ENCODE results near the gene JMY. TPM values are rescaled to one million over a fixed set of nuclear protein-coding genes. Genes with fewer than 3 reads are reported as not detected.

Gene JMY
- total and polyA plus RNA-seq, 2 experiments from 2014 or later = 2.0 to 11.7 TPM

DNA sequence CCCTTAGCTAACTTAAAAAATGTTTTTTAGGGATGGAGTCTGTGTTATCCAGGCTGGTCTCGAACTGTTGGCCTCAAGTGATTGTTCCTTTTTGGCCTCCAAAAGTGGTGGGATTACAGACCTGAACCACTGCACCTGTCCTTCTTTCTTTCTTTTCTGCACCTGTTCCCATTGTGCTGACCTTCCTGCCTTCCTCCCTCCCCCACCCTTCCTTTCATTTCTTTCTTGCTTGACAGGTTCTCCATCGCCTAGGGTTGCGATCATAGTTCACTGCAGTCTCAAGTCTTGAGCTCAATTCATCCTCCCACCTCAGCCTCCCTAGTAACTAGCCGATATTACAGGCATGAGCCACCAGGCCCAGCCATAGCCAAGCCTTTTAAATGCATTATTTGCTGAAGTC, 20.6 kb downstream of the JMY start:
- H3K27ac ChIP-seq = no peak overlapping the region
- H3K4me2 ChIP-seq = no peak overlapping the region
- DNase-seq (ENCODE audit: low spot score) = no peak
- H3K9me2 ChIP-seq (replicated peaks; ENCODE audit: insufficient read depth) = no peaks in the 10 kb centered on the region
- no peaks in the 10 kb centered on the region for H3K36me3 ChIP-seq (replicated peaks; ENCODE audit: insufficient read depth, low read depth)
- H3K4me1 ChIP-seq (ENCODE audit: insufficient read depth) = peaks cover 3% of the 10 kb centered on the region
- no peaks in the 10 kb centered on the region for H3K9me3 ChIP-seq (ENCODE audit: low read depth)
- H3K4me3 ChIP-seq = no peak overlapping the region
- TF ChIP-seq EZH2 (IDR thresholded peaks at IDR 0.05; ENCODE audit: borderline replicate concordance) (no peak), EZH2phosphoT487 (IDR thresholded peaks at IDR 0.05; ENCODE audit: low read depth, severe bottlenecking, unreplicated experiment) (no peak)
- TF ChIP-seq, protein P1, sequence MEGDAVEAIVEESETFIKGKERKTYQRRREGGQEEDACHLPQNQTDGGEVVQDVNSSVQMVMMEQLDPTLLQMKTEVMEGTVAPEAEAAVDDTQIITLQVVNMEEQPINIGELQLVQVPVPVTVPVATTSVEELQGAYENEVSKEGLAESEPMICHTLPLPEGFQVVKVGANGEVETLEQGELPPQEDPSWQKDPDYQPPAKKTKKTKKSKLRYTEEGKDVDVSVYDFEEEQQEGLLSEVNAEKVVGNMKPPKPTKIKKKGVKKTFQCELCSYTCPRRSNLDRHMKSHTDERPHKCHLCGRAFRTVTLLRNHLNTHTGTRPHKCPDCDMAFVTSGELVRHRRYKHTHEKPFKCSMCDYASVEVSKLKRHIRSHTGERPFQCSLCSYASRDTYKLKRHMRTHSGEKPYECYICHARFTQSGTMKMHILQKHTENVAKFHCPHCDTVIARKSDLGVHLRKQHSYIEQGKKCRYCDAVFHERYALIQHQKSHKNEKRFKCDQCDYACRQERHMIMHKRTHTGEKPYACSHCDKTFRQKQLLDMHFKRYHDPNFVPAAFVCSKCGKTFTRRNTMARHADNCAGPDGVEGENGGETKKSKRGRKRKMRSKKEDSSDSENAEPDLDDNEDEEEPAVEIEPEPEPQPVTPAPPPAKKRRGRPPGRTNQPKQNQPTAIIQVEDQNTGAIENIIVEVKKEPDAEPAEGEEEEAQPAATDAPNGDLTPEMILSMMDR (IDR thresholded peaks at IDR 0.05; ENCODE audit: poor library complexity) = no peak
- H2AFZ ChIP-seq = no peak overlapping the region
- no peaks in the 10 kb centered on the region for H3K27me3 ChIP-seq
- 95% methylated on average over 4 of the region's 4 CpGs for WGBS (ENCODE audit: low lambda C conversion rate, missing lambda C conversion rate)
- peaks cover 63% of the 10 kb centered on the region for H3K79me2 ChIP-seq
- peaks cover 30% of the 10 kb centered on the region for H4K20me1 ChIP-seq (ENCODE audit: insufficient read depth, poor library complexity, severe bottlenecking)

- Histone ChIP-seq H3K9me2 (replicated peaks; ENCODE audit: insufficient read depth) (no peaks in the 10 kb centered on the region), H4K20me1 (ENCODE audit: insufficient read depth, poor library complexity, severe bottlenecking) (peaks cover 26% of the 10 kb centered on the region), H2AFZ (no peak overlapping the region), H3K36me3 (replicated peaks; ENCODE audit: insufficient read depth, low read depth) (no peaks in the 10 kb centered on the region), H3K4me2 (no peak overlapping the region), H3K4me1 (ENCODE audit: insufficient read depth) (peaks cover 3% of the 10 kb centered on the region), H3K27ac (no peak overlapping the region), H3K9me3 (ENCODE audit: low read depth) (no peaks in the 10 kb centered on the region), H3K79me2 (peaks cover 56% of the 10 kb centered on the region), H3K4me3 (no peak overlapping the region), H3K27me3 (no peaks in the 10 kb centered on the region)
- 97% methylated on average over 6 of the region's 6 CpGs for WGBS (ENCODE audit: low lambda C conversion rate, missing lambda C conversion rate)
- no peak for DNase-seq (ENCODE audit: low spot score)
- TF ChIP-seq, protein P1 (IDR thresholded peaks at IDR 0.05; ENCODE audit: poor library complexity) = no peak
- TF ChIP-seq EZH2phosphoT487 (IDR thresholded peaks at IDR 0.05; ENCODE audit: low read depth, severe bottlenecking, unreplicated experiment) (no peak), EZH2 (IDR thresholded peaks at IDR 0.05; ENCODE audit: borderline replicate concordance) (no peak)
Measured at GRCh38 chr5:79257314-79257713, 21.4 kb downstream of the JMY start.

- H3K36me3 ChIP-seq (replicated peaks; ENCODE audit: insufficient read depth, low read depth) = no peaks in the 10 kb centered on the region
- 92% methylated on average over 4 of the region's 4 CpGs for WGBS (ENCODE audit: low lambda C conversion rate, missing lambda C conversion rate)
- H2AFZ ChIP-seq = no peak overlapping the region
- no peak overlapping the region for H3K4me2 ChIP-seq
- peaks cover 3% of the 10 kb centered on the region for H3K4me1 ChIP-seq (ENCODE audit: insufficient read depth)
- no peak for DNase-seq (ENCODE audit: low spot score)
- no peaks in the 10 kb centered on the region for H3K27me3 ChIP-seq
- no peak overlapping the region for H3K4me3 ChIP-seq
- H3K79me2 ChIP-seq = peaks cover 48% of the 10 kb centered on the region
- H4K20me1 ChIP-seq (ENCODE audit: insufficient read depth, poor library complexity, severe bottlenecking) = peaks cover 17% of the 10 kb centered on the region
- no peak for TF ChIP-seq EZH2phosphoT487 (IDR thresholded peaks at IDR 0.05; ENCODE audit: low read depth, severe bottlenecking, unreplicated experiment)
- TF ChIP-seq, protein P1 (IDR thresholded peaks at IDR 0.05; ENCODE audit: poor library complexity) = no peak
- no peak overlapping the region for H3K27ac ChIP-seq
- no peaks in the 10 kb centered on the region for H3K9me2 ChIP-seq (replicated peaks; ENCODE audit: insufficient read depth)
- no peaks in the 10 kb centered on the region for H3K9me3 ChIP-seq (ENCODE audit: low read depth)
Measured at GRCh38 chr5:79258801-79259200, 22.9 kb downstream of the JMY start.

DNA sequence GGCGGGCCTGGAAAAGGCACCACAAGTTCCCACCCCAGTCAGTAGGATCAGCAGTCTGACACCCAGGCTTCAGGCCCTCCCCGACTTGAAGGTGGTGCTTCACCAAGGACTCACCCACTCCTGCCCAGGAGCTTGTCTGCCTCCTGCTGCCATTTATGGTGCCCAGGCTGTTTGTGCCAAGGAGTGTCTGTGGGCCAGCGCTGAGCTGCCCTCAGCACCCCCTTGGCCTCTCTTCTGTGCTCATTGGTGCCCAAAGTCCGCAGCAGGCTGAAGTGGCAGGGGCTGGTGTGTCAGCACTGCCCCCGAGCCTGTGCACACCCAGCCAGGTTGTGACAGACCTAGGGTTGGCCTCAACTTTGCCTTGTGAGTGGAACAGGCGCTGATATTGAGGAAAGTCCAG, 23.5 kb downstream of the JMY start:
- Histone ChIP-seq H3K36me3 (replicated peaks; ENCODE audit: insufficient read depth, low read depth) (no peaks in the 10 kb centered on the region), H3K4me2 (no peak overlapping the region), H3K9me2 (replicated peaks; ENCODE audit: insufficient read depth) (no peaks in the 10 kb centered on the region), H3K27ac (no peak overlapping the region), H3K4me3 (no peak overlapping the region), H3K27me3 (no peaks in the 10 kb centered on the region), H3K4me1 (ENCODE audit: insufficient read depth) (peaks cover under 1% of the 10 kb centered on the region), H2AFZ (no peak overlapping the region), H4K20me1 (ENCODE audit: insufficient read depth, poor library complexity, severe bottlenecking) (peaks cover 15% of the 10 kb centered on the region), H3K79me2 (peaks cover 45% of the 10 kb centered on the region), H3K9me3 (ENCODE audit: low read depth) (no peaks in the 10 kb centered on the region)
- TF ChIP-seq EZH2phosphoT487 (IDR thresholded peaks at IDR 0.05; ENCODE audit: low read depth, severe bottlenecking, unreplicated experiment) (no peak), EZH2 (IDR thresholded peaks at IDR 0.05; ENCODE audit: borderline replicate concordance) (no peak)
- TF ChIP-seq, protein P1 (IDR thresholded peaks at IDR 0.05; ENCODE audit: poor library complexity) = no peak
- WGBS (ENCODE audit: low lambda C conversion rate, missing lambda C conversion rate) = 95% methylated on average over 6 of the region's 6 CpGs
- no peak for DNase-seq (ENCODE audit: low spot score)
